Activated B cell treated with CpG ODN at 0.5 μM for 24 hours (primary cell): ENCODE results near the gene LRRIQ4. TPM values are rescaled to one million over a fixed set of nuclear protein-coding genes. Genes with fewer than 3 reads are reported as not detected.

Experiments
- ATAC-seq: fragments of 200-7000 bp; cut with Tn5 transposase; one replicate; pipeline ENCODE4 v1.10.0; 2021; ENCODE audit warnings: low read depth, mild to moderate bottlenecking, moderate library complexity
- CTCF ChIA-PET: fragments of 350-600 bp; sonication (Branson Sonifier 250); formaldehyde crosslinking; loops from one replicate; lab custom pipeline; 2021; ENCODE audit warnings: antibody characterized with exemption; lab: Charles Lee
- POLR2A ChIA-PET: fragments of 350-600 bp; sonication (Branson Sonifier 250); formaldehyde crosslinking; loops from one replicate; lab custom pipeline; 2021; ENCODE audit warnings: antibody characterized with exemption; lab: Charles Lee
- DNase-seq: peaks from one replicate; pipeline ENCODE4 v3.0.0; 2022
- H3K27ac Mint-ChIP-seq: one replicate; pipeline ENCODE4 v1.8.0; 2020; ENCODE audit warnings: mixed read lengths
- H3K27me3 Mint-ChIP-seq: one replicate; pipeline ENCODE4 v1.8.0; 2021; ENCODE audit warnings: mixed read lengths
- H3K36me3 Mint-ChIP-seq: one replicate; pipeline ENCODE4 v1.8.0; 2021; ENCODE audit warnings: low read depth, mixed read lengths
- H3K4me1 Mint-ChIP-seq: one replicate; pipeline ENCODE4 v1.8.0; 2021; ENCODE audit warnings: mixed read lengths
- H3K4me3 Mint-ChIP-seq: one replicate; pipeline ENCODE4 v1.8.0; 2020; ENCODE audit warnings: mild to moderate bottlenecking, mixed read lengths
- H3K9me3 Mint-ChIP-seq: one replicate; pipeline ENCODE4 v1.8.0; 2020; ENCODE audit warnings: mixed read lengths
- intact Hi-C: fragments of 100-400 bp; cut with micrococcal nuclease; formaldehyde crosslinking; loops from one replicate; pipeline ENCODE4 v1.15.1; 2024
- total RNA-seq: library from RNA; stranded (reverse); gene quantifications from 2 replicates; pipeline ENCODE4 v1.2.3, GENCODE V29; 2022
- TF ChIP-seq, protein P1 (sequence below): fragments of 200-600 bp; IDR thresholded peaks from one replicate; pipeline ENCODE4 v1.8.0; 2022; ENCODE audit warnings: antibody characterized with exemption, mild to moderate bottlenecking

Gene LRRIQ4
- total RNA-seq, 1 donor from 2014 or later = 0.40 TPM

DNA sequence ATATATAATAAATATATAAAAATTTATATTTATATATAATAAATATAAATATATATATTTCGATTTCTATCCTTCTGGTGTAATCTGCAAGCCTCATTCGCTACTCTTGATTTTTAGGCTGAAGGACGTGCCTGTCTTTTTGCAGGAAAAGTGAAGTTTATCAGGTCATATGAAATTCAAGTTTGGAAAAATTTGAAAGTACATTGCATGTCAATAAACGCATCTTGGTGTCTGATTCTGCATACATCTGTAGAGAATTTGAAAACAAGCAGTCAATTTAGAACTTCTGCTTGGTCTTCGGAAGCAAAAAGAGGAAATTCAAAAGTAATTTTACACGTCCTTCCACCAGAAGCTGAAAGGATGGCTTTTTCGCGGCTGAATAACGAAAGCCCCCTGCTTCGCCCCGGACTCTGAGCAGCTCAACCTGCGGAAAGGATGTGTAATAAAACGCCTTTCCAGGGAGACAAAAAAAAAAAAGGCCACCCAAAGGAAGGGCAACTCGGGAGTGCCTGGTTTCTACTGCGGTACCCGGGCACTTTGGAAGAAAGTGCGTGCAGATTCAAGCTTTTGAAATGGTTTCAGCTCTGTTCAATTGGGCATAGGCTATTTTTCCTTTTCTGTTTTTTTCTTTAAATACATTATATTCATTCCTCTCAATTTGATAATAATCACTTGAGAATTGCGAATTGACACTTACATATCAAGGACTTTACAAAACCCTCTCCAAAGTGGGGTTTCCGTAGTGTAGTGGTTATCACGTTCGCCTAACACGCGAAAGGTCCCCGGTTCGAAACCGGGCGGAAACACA, 41.0 kb upstream of the LRRIQ4 start:
- TF ChIP-seq, protein P1, sequence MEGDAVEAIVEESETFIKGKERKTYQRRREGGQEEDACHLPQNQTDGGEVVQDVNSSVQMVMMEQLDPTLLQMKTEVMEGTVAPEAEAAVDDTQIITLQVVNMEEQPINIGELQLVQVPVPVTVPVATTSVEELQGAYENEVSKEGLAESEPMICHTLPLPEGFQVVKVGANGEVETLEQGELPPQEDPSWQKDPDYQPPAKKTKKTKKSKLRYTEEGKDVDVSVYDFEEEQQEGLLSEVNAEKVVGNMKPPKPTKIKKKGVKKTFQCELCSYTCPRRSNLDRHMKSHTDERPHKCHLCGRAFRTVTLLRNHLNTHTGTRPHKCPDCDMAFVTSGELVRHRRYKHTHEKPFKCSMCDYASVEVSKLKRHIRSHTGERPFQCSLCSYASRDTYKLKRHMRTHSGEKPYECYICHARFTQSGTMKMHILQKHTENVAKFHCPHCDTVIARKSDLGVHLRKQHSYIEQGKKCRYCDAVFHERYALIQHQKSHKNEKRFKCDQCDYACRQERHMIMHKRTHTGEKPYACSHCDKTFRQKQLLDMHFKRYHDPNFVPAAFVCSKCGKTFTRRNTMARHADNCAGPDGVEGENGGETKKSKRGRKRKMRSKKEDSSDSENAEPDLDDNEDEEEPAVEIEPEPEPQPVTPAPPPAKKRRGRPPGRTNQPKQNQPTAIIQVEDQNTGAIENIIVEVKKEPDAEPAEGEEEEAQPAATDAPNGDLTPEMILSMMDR = no peak
- H3K27ac Mint-ChIP-seq = peak overlapping the region; percentile 99
- peak overlapping the region; percentile 99 for H3K4me3 Mint-ChIP-seq
- H3K36me3 Mint-ChIP-seq = peaks cover 42% of the 10 kb centered on the region
- H3K4me1 Mint-ChIP-seq = peaks cover 43% of the 10 kb centered on the region
- DNase-seq (peak; percentile 40), ATAC-seq (peak; percentile 11)
- H3K9me3 Mint-ChIP-seq = no peaks in the 10 kb centered on the region
- POLR2A ChIA-PET = interaction anchor here (0.6 to 3.7 kb wide), 25 partner anchors 8 to 1098 kb away, joined by 3 to 86 read pairs (median 7); partner anchors contain the start of genes PHC3, RPL22L1, SEC62 and SKIL
- H3K27me3 Mint-ChIP-seq = no peaks in the 10 kb centered on the region
- CTCF ChIA-PET = interaction anchor here (0.7 to 3.1 kb wide), 5 partner anchors 8 to 94 kb away, joined by 3 to 17 read pairs (median 3); no protein-coding TSS in a partner anchor
- intact Hi-C loops = loop anchor here (1.0 to 2.0 kb wide), 5 partner anchors 65 to 1677 kb away; partner anchors contain the start of genes GOLIM4 and SEC62

- CTCF ChIA-PET = interaction anchor here (0.7 to 3.1 kb wide), 6 partner anchors 9 to 91 kb away, joined by 3 to 17 read pairs (median 3); no protein-coding TSS in a partner anchor
- ATAC-seq (peak; percentile 32), DNase-seq (no peak)
- Mint-ChIP-seq H3K27ac (peak overlapping the region; percentile 99), H3K9me3 (no peaks in the 10 kb centered on the region), H3K36me3 (peaks cover 49% of the 10 kb centered on the region), H3K27me3 (no peaks in the 10 kb centered on the region), H3K4me1 (peaks cover 49% of the 10 kb centered on the region), H3K4me3 (peak overlapping the region; percentile 99)
- POLR2A ChIA-PET = interaction anchor here (0.6 to 3.7 kb wide), 32 partner anchors 9 to 1097 kb away, joined by 3 to 86 read pairs (median 7); partner anchors contain the start of genes LRRC34, LRRIQ4, PHC3 and RPL22L1
- TF ChIP-seq, protein P1 = no peak
- intact Hi-C loops = loop anchor here (1.0 to 2.0 kb wide), 5 partner anchors 64 to 1678 kb away; partner anchors contain the start of genes GOLIM4 and SEC62
Observed at GRCh38 chr3:169772305-169772896, 40.3 kb upstream of the LRRIQ4 start.

- POLR2A ChIA-PET = interaction anchor here (0.6 to 3.7 kb wide), 29 partner anchors 9 to 1097 kb away, joined by 3 to 86 read pairs (median 7); partner anchors contain the start of genes LRRC34, LRRIQ4, PHC3 and RPL22L1
- Mint-ChIP-seq H3K27ac (peak within 1 kb of the TSS; percentile 99), H3K4me3 (peak within 1 kb of the TSS; percentile 99), H3K4me1 (peaks cover 50% of the 10 kb centered on the region), H3K36me3 (peaks cover 57% of the 10 kb centered on the region), H3K9me3 (no peaks in the 10 kb centered on the region), H3K27me3 (no peaks in the 10 kb centered on the region)
- CTCF ChIA-PET = interaction anchor here (0.7 to 3.1 kb wide), 6 partner anchors 10 to 90 kb away, joined by 3 to 17 read pairs (median 3); no protein-coding TSS in a partner anchor
- TF ChIP-seq, protein P1 = no peak
- DNase-seq = peak; percentile 91
- intact Hi-C loops = loop anchor here (1.0 to 2.0 kb wide), 9 partner anchors 8 to 1678 kb away; partner anchors contain the start of genes GOLIM4, PHC3, SEC62 and TERC
- ATAC-seq = peak; percentile 77
Observed at GRCh38 chr3:169772897-169773816, 39.5 kb upstream of the LRRIQ4 start, which contains the start of gene MYNN. Gene MYNN, plus strand, starts transcription at chr3:169773396. Its CDS starts 900 bp downstream, at chr3:169774296.

DNA sequence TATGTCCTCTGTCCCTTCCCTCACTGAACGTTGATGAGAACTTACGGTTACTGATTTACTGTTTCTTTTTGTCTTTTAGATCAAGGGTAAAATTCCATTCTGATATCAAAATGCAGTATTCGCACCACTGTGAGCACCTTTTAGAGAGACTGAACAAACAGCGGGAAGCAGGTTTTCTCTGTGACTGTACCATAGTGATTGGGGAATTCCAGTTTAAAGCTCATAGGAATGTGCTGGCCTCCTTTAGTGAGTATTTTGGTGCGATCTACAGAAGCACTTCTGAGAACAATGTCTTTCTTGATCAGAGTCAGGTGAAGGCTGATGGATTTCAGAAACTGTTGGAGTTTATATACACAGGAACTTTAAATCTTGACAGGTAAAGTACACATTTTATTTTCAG, 38.5 kb upstream of the LRRIQ4 start:
- DNase-seq = no peak
- Mint-ChIP-seq H3K4me1 (peaks cover 54% of the 10 kb centered on the region), H3K27ac (peak overlapping the region; percentile 99), H3K36me3 (peaks cover 67% of the 10 kb centered on the region), H3K4me3 (peak overlapping the region; percentile 99), H3K27me3 (no peaks in the 10 kb centered on the region), H3K9me3 (no peaks in the 10 kb centered on the region)
- TF ChIP-seq, protein P1 = no peak
- no peak for ATAC-seq
- POLR2A ChIA-PET = interaction anchor here (0.9 to 3.7 kb wide), 9 partner anchors 11 to 583 kb away, joined by 3 to 86 read pairs (median 18); partner anchors contain the start of genes LRRC34, LRRIQ4, PHC3 and SEC62
- CTCF ChIA-PET = interaction anchor here (3.1 kb wide), 1 partner anchor 11 kb away, joined by 17 read pairs; no protein-coding TSS in a partner anchor
- intact Hi-C loops = no loop called here
